Neural cell (in vitro differentiated cells): Measurements from ENCODE around the gene DGKB.

ENCODE experiments used
- CTCF ChIP-seq: fragments of 450-650 bp; IDR thresholded peaks from 2 replicates; pipeline ENCODE4 v1.5.1; 2014; ENCODE audit warnings: antibody characterized with exemption, mild to moderate bottlenecking, moderate library complexity; ENCODE audit not compliant: poor library complexity, severe bottlenecking
- EP300 ChIP-seq: fragments of 450-650 bp; conservative IDR thresholded peaks from 2 replicates; pipeline ENCODE4 v1.6.1; 2014; ENCODE audit warnings: antibody characterized with exemption, mild to moderate bottlenecking, moderate library complexity; ENCODE audit not compliant: poor library complexity, severe bottlenecking
- EZH2 ChIP-seq: fragments of 200-600, 300-800 bp; shearing (Covaris generic), sonication (generic); IDR thresholded peaks from 2 replicates; pipeline ENCODE4 v1.6.1; 2014; ENCODE audit warnings: antibody characterized with exemption, low read length, borderline replicate concordance, mild to moderate bottlenecking; ENCODE audit not compliant: insufficient read depth, poor library complexity, severe bottlenecking
- MXI1 ChIP-seq: fragments of 450-650 bp; conservative IDR thresholded peaks from 2 replicates; pipeline ENCODE4 v1.6.1; 2014; ENCODE audit warnings: antibody characterized with exemption, mild to moderate bottlenecking; ENCODE audit not compliant: poor library complexity, severe bottlenecking
- POLR2AphosphoS5 ChIP-seq: IDR thresholded peaks from 2 replicates; pipeline ENCODE4 v1.6.1; 2012
- RAD21 ChIP-seq: fragments of 450-650 bp; conservative IDR thresholded peaks from 2 replicates; pipeline ENCODE4 v1.6.1; 2014; ENCODE audit warnings: antibody characterized with exemption, mild to moderate bottlenecking, moderate library complexity
- TAF1 ChIP-seq: IDR thresholded peaks from 2 replicates; pipeline ENCODE4 v1.6.1; 2012; ENCODE audit warnings: low read depth
- TF ChIP-seq, protein P1 (sequence below): IDR thresholded peaks from 2 replicates; pipeline ENCODE4 v1.6.1; 2012; ENCODE audit warnings: borderline replicate concordance

- TF ChIP-seq CTCF (no peak), POLR2AphosphoS5 (no peak), RAD21 (no peak), EZH2 (no peak), EP300 (no peak), MXI1 (no peak), TAF1 (no peak)
- TF ChIP-seq, protein P1, sequence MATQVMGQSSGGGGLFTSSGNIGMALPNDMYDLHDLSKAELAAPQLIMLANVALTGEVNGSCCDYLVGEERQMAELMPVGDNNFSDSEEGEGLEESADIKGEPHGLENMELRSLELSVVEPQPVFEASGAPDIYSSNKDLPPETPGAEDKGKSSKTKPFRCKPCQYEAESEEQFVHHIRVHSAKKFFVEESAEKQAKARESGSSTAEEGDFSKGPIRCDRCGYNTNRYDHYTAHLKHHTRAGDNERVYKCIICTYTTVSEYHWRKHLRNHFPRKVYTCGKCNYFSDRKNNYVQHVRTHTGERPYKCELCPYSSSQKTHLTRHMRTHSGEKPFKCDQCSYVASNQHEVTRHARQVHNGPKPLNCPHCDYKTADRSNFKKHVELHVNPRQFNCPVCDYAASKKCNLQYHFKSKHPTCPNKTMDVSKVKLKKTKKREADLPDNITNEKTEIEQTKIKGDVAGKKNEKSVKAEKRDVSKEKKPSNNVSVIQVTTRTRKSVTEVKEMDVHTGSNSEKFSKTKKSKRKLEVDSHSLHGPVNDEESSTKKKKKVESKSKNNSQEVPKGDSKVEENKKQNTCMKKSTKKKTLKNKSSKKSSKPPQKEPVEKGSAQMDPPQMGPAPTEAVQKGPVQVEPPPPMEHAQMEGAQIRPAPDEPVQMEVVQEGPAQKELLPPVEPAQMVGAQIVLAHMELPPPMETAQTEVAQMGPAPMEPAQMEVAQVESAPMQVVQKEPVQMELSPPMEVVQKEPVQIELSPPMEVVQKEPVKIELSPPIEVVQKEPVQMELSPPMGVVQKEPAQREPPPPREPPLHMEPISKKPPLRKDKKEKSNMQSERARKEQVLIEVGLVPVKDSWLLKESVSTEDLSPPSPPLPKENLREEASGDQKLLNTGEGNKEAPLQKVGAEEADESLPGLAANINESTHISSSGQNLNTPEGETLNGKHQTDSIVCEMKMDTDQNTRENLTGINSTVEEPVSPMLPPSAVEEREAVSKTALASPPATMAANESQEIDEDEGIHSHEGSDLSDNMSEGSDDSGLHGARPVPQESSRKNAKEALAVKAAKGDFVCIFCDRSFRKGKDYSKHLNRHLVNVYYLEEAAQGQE = no peak
Measured at GRCh38 chr7:14639801-14640200, 262.8 kb downstream of the DGKB start.
